GM18508 (cell line): Measurements from ENCODE around the gene KIF20B.
A peak's percentile ranks its signal among the peaks of the same experiment; 100 is the strongest.

Source experiments
- ATAC-seq: cut with Tn5 transposase; IDR thresholded peaks from one replicate; pipeline ENCODE4 v1.9.1; 2021; ENCODE audit warnings: moderate number of reproducible peaks; ENCODE audit not compliant: insufficient read depth, unreplicated experiment

KIF20B gene

GRCh38 chr10:89701242-89702120 lies at the start of gene KIF20B:
Gene KIF20B (plus strand): TSS chr10:89701590. CDS start chr10:89705295, 3,705 bp downstream.
- ATAC-seq: peak; percentile 92

- peak; percentile 62 for ATAC-seq
Observed at GRCh38 chr10:89651916-89652573, 49.3 kb upstream of the KIF20B start.

- ATAC-seq: no peak
Observed at GRCh38 chr10:89652806-89653370, 48.5 kb upstream of the KIF20B start.

- peak; percentile 35 for ATAC-seq
Observed at GRCh38 chr10:89653410-89653869, 48.0 kb upstream of the KIF20B start.

GRCh38 chr10:89655722-89656121 lies 45.7 kb upstream of the KIF20B start:
- ATAC-seq: no peak

- no peak for ATAC-seq
Observed at GRCh38 chr10:89657302-89657701, 44.1 kb upstream of the KIF20B start.

- no peak for ATAC-seq
Observed at GRCh38 chr10:89659143-89660131, 42.0 kb upstream of the KIF20B start.

GRCh38 chr10:89662596-89662995 lies 38.8 kb upstream of the KIF20B start:
- ATAC-seq: no peak

GRCh38 chr10:89663144-89663543 lies 38.2 kb upstream of the KIF20B start:
- ATAC-seq: no peak

- ATAC-seq: no peak
Observed at GRCh38 chr10:89664203-89664602, 37.2 kb upstream of the KIF20B start.

- no peak for ATAC-seq
Observed at GRCh38 chr10:89665302-89665701, 36.1 kb upstream of the KIF20B start.

GRCh38 chr10:89666138-89666537 lies 35.3 kb upstream of the KIF20B start:
- no peak for ATAC-seq

GRCh38 chr10:89668386-89669071 lies 32.9 kb upstream of the KIF20B start:
- ATAC-seq: no peak

- ATAC-seq: no peak
Observed at GRCh38 chr10:89669985-89670384, 31.4 kb upstream of the KIF20B start.

GRCh38 chr10:89670926-89671325 lies 30.5 kb upstream of the KIF20B start:
- no peak for ATAC-seq

GRCh38 chr10:89677341-89677740 lies 24.0 kb upstream of the KIF20B start:
- ATAC-seq: no peak

GRCh38 chr10:89679986-89680385 lies 21.4 kb upstream of the KIF20B start:
- no peak for ATAC-seq

- no peak for ATAC-seq
Observed at GRCh38 chr10:89683883-89684282, 17.5 kb upstream of the KIF20B start.

- no peak for ATAC-seq
Observed at GRCh38 chr10:89684604-89685003, 16.8 kb upstream of the KIF20B start.
